ENCODE data around the gene CNN1.

- TF ChIP-seq CTCF (IDR thresholded peaks at IDR 0.05) (no peak), POLR2A (IDR thresholded peaks at IDR 0.05) (no peak), POLR2AphosphoS5 (IDR thresholded peaks at IDR 0.05; ENCODE audit: insufficient read depth in 1 of 2, low read depth in 1 of 2) (no peak)
Measured at GRCh38 chr19:11577451-11578257, 39.0 kb downstream of the CNN1 start, which contains the start of gene ACP5.

Data from vagina (tissue), 2 donors.